GM19035 (cell line): Measurements from ENCODE around the gene HAND1.

ENCODE experiments used
- ATAC-seq: cut with Tn5 transposase; IDR thresholded peaks from one replicate; pipeline ENCODE4 v1.9.1; 2021; ENCODE audit not compliant: unreplicated experiment

HAND1 gene

DNA sequence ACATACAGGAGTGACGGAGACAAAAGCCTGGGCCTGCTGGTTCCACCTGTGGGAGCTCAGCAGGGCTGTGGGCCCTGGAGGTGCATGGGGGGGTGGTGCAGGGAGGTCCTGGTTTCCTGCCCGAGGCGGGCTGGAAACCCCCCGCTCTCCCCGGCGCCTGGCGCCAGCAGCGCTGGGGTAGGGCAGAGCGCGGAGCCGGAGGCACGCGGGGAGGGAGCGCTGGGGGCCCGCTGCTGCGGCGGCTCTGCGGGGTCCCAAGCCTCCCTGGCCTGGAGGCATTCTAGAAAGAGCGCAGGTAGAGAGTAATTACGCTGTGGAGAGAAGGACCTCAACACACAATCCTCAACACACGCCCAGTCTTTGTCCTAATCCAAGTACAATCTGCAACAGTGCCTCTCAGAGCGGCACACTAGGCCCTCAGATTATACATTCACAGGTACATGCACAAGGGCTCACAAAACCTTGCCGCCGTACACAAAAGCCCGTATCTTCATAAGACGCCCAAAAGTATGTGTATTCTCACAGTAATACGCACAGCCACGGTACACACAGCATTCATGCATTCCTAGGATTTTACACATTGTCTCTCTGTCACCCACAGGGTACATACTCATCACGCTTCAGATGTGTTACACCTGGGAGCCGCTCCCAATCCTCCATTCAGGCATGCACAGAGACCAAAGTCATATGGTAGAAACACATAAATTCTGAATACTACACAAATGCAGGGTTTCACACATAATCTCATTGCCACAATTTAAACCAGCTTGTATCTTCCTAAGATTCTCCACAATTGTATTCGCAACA lies 2.1 kb upstream of the HAND1 start:
- ATAC-seq = no peak

DNA sequence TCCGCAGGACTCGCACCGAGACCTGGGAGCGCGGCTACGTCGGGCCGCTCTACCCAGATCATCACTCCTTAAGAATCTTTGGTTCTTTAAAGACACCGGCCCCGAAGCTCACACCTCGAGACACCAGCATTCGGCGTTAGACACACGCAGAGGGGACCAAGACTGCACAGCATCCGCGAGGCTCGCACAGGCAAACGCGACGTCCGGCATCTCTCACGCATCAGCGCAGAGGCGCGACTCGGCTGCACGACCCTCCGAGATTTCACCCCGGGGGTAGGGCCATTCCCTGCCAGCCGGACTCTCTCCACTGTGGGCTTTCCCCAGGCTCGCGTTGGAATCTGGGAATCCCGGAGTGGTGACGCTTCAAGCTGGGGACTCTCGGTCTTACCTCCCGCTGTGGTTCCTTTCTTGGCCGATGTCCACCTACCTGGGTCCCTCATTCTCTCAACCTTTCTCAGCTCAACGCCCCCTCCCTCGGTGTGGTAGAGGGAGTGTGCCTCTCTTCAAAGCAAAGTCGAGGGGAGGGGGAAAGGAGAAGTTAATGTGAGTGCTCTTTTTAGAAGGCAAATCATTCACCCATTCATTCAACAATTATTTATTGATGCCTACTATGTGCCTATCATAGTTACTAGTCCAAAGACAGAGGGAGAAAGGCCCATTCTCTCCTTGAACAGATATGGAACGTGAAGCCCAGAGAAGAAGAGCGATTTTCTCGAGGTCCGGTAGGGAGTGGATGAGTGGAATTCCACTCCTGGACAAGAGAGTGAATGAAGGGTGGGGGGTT lies 1.3 kb upstream of the HAND1 start:
- ATAC-seq = no peak

DNA sequence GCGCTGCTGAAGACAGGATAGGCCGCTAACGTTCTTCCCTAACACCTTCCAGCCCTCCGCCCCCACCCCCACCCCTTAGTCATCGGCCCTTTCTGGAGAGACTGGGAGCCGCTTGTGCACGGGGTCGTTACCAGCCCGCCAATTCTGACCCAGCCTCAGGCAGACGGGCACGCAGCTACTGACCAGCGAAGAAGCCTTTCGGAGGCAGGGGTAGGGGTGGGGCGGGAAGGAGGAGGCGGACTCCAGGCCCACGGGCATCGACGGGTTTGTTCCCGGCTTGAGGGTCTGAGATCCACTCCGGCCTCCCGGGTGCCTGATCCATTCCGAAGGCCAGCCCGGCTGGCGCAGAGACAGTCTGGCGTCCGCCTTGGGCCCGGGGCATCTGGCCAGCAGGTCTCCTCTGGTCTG lies 729 bp upstream of the HAND1 start:
- no peak for ATAC-seq

DNA sequence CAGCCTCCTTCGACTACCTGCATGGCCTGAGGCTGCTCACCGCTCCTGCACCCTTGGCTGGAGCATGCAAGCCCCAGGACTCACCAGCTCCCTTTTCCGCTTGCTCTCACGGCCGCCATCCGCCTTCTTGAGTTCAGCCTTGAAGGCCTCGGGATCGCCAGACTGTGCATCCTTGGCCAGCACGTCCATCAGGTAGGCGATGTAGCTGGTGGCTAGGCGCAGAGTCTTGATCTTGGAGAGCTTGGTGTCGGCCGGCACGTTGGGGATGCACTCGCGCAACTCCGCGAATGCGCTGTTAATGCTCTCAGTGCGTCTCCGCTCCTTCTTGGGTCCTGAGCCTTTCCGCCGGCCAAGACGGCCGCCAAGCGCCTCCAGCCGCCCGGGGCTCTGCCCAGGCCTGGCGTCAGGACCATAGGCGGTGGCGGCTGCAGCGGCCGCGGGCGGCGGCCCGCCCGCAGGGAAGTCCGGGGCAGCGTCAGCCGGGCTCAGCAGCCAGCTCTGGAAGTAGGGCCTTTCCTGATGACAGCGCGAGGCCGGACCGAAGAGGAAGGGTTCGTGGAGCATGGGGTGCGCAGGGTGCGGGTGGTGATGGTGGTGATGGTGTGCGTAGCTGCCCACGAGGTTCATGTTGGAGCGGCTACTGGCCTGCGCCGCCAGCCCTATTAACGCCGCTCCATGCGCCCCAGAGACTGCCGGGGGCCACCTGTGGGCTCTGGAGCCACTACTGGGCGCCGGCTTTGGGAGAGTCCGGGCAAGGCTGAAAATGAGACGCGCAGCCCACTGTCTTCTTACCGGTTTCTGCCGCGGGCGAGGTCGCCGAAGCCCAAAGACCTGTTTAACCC lies 424 bp downstream of the HAND1 start:
- no peak for ATAC-seq

DNA sequence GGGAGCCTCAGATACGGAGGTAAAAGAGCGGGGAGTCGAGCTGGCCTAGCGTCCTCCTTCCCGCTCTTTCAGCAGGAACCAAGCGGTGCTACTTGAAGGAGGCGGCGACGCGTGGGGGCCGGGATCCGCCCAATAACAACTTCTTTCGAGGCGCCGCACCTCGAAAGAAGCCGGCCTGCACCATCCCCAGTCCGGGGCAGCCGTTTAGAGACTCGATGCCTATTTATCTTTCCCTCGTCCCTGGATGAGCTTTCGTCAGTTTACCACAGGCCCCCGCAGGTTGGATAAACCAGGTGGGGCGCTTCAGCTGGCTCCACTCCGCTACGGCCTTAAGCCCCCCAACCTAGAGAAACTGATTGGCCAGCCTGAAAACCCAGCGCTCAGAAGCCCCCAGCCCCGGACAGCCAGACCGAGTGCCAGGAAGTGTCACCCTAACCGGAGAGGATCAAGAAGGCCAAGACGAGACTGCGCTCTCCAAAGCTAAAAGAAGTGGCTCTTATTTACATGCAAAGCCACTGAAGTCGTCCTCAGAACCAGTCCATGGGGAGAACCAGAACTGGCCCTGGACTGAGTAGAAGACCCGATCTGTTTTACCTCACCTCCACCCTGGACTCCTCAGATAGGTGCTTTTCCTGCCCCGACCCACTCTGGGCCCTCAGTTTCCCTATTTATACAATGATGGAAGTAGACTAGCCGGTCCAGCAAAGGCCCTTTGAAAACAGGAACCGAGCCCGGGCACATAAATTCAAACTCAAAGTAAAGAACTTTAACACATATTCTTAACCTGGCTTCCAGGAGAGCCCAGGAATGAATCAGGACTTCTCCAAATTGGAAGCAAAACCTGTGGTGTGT lies 1.4 kb downstream of the HAND1 start:
- no peak for ATAC-seq

DNA sequence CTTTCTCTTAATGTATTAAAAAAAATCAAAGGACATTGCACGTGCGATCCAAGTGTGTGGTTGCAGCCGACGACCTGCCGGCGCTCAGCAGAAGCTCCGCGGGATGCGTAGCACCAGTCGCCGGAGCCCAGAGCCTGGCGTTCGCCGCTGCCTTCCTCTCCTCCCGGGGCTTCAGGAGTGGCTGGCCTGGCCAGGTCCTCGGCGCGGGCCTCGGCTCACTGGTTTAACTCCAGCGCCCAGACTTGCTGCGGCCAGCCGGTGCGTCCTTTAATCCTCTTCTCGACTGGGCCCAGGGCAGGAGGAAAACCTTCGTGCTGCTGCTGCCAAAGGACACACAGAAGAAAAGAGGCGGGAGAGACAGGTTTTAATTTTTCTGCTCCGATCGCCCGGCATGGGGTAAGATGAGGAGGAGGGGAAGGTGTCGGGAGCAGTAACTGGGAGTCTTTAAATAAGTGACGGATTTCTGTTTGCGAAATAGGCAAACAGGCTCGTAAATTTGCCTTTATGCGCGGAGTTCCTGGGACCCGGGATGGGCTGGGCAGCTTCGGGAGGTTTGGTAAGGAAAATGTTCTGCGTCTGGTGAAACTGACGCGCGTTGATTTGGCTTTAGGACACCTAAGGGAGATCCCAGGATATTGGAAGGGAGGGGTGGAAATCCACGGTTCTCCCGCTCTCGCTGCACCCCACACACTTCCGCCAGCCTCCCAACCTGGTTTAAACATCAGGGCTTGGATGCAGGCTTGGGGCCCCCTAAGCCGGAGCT lies 2.3 kb downstream of the HAND1 start:
- ATAC-seq = no peak

DNA sequence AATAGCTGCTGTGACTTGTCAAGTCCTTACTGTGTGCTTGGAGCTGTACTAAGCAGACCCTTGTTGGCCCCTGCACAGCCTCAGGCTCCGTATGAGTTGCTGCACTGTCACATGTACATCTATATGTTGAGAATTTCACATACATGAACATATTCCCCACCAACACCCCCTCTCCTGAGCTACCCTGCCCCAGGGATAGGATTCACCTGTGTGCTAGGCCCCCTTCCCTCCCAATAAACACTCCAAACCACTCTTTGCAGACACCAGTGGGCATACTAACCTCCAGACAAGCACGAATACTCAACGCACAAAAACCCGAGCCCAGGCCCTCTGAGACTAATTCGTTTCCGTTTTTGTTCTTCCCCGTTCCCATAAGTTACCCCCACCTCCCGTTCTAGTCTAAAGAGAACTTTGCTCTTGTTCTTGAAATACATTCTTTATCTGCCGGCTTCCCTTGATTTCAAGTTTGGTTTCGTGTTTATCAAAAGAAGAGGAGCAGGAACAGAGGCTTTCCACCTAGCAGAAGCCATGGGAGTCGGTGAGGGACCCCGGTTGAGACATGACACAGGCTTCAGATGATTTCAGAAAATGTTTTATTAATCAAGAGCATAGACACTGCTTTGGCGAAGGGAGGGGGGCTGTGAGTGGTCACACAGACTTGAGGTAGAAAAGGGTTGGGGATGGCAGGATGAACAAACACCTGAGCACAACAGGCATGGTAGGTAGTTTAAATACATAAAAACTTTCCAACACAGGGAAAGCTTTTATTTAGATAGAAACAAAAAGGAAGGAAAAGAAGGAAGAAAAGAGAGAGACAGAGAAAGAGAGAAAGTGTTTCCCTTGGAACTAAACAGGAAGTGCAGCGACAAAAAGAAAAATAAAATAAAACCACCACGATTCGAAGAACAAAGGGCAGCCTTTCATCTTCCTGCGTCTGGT lies 3.4 kb downstream of the HAND1 start:
- ATAC-seq = no peak

DNA sequence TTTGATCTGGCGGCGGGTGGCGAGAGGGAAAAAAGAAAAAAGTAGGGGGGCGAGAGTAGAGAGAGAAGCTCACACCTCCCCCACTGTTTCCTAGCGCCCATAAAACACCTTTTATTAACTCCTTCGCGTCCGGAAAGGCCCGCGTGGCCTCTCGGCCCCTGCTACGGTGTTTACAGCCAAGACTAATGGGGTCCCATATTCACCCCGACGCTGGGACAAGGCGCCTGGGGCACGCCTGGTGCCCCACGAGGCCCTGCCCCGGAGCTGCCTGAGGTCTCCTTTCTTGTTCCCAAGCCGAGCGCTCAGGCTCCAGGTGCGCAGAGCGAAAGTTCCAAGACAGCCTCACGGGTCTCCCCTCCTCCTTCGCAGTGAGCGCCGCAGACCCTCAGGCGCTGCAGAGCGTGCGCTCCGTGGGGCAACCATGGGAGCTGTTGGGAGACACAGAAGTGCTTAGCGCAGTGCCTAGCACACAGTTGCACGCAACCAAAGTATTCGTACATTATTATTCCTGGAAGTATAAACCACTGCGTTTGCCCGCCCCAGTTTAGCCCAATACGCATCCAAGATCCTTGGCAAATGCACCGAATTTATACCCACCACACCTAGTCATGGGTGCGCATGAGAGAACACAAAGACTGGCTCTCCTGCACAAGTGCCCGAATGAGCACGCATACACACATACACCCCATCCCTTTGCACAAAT lies 4.3 kb downstream of the HAND1 start:
- ATAC-seq = no peak

DNA sequence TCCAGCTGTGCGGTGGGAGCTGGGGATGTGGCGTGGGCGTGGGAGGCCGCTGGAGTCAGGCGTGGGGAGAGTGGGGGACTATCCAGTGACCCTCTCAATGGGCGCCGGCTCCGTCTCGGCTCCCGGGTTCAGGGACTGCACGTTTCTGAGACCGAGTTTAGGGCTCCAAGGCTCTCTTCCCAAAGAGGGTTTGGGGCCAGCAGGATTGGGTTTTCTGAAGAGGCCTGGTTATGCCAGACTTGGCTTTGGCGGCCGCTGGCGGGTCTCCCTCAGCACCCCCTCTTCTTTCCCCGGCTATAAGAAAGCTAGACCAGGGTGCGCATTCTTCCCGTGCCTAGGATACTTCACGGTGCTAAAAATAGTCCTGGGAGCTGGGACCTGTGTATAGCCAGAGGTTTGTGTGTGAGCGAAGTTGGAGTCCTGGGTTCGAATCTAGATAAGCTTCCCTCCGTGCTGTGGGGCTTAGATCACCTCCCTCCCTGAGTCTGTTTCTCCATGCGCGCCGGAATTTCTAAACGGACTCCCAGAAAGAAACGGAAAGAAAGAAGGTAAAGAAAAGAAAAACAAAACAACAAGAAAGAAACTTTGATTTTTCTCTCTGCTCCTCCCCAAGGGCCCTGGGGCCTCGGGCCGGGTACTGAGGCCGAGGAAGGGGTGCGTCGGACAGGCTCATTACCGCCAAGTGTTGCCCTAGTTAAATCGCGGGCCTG lies 5.0 kb downstream of the HAND1 start:
- no peak for ATAC-seq

DNA sequence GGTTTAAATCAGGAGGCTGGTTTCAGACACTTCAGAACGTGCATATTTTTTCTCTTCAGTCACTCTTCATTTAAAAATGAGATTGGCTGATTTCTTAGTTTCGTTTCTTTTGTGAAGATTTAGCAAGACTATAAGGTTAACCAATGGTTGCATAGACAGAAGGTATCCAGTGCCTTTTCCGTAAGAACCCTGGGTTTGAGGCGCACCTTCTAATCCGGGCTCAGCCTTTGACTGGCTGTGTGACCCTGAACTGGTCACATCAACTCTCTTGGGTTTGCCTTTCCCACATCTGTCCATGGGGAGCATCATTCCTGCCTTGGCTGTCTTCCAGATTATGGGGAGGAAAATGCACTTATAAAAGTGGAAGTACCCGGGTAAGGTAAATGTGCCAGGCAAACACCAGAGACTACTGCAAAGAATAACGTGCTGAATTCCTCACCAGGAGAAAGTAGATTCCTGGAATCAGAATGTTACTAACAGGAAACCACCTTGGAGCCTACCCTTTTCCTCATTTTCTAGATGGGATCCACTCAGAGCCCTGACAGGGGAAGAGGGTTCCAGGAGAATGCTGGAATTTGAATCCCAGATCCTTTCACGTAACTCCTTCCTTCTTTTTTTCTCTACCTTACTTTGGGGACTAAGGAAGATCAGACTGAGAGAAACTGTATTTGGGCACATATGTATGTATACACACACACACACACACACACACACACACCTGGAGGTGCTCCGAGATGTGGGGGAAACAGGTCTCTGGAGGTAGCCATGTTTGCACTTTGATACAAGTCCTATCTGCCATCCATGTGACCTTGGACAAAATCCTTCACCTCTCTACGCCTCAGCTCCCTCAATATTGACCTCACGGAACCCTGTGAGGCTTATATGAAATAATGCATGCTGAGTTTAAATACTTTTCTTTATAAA lies 6.8 kb downstream of the HAND1 start:
- ATAC-seq = no peak

DNA sequence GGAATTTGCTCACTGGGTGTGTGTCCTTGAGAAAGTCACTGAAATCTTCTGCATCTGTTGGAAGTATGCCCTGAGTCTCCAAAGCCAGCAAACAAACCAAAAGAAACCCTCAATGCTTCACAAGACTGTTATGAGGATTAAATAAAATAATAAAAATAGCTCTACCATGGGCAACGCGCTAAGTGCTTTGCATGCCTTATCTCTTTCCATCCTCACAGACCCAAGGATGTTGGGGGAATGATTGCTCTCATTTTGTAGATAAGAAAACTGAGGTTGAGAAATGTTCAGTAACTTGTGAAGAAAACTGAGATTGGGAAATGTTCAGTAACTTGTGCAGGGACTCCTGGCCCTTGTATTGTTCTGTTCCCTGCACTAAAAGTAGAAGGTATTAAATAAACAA lies 7.9 kb downstream of the HAND1 start:
- no peak for ATAC-seq

DNA sequence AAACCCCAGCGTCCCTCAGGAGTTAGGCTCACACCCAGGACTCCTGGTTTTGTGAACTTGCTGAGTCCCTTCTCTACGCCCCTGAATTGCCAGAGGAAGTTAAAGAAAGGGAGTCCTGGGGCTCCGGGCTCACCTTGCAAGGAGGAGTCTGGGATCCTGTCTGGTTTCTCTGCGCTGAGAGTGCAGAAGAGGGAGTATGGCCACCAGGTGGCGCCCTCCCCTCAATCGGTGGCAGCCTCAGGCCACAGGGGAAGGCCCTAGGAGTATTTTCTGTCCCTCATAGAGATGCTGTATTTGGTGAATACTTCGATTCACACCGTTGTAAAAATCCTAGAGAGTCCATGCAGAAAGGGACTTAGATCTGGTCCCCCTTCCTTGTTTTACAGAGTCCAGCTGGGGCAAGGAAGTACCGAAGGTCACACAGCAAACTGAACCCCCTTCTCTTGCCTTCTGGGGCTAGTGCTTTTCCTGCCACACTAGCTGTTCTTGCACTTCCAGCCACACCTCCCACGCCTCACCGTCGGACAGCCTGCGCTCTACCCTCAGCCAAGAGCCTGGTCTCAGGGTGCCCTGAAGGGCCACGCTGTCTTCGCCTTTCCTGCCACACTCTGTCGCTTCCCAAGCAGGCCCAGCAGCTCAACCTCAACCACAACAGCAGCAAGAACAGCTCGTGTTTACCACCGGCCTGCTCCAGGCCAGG lies 10.2 kb downstream of the HAND1 start:
- ATAC-seq = peak; percentile 95

DNA sequence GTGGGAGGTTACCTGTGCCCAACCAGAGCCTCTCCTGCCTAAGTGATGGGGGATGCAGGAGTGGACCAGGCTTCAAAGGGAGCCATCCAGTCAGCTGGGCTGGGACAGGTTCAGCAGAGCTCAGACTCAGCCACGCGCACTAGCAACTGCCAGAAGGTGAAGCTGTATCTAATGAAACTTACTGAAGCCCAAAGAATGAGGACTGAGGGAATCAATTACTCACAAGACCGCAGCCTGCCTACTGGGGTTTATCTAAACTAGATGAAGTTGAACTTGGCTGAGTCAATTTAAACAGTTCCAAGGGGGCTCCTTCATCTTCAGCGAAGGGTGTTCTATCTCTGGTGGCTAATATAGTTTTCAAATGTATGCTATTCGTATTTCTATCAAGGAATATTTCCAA lies 11.4 kb downstream of the HAND1 start:
- no peak for ATAC-seq

DNA sequence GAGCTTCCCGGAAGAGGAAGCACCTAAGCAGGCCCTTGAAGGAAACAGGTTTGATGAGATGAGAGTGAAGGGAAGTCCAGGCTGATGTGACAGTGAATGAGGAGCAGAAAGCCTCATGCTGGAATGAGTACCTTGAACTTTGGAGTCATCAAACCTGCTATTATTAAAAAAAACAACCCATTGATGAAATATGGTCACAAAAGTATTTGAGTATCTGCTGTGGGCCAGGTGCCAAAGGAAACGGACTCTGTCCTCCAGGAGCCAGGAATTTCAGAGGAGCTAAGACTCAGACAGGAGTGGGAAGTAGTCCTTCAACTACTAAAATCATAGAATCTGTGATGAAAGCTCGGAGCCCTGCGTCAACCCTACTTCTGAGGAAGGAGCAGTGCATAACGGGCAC lies 11.9 kb downstream of the HAND1 start:
- ATAC-seq = no peak

DNA sequence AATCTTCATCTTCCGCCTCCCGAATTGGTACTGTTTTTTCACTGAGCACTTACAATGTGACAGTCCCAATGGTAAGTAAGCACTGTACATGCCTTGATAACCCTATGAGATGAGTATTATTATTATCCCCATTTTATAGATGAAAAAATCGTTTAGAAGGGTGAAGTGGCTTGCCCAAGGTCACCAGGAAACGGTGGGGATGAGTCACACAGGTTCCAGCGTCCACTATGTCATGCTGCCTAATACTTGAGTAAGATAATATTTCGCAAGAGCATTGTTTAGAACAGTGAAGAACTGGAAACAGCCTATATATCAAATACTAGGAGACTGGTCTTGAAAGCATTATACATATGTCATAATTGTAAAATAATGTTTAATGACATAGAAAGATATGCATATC lies 12.9 kb downstream of the HAND1 start:
- ATAC-seq = no peak

DNA sequence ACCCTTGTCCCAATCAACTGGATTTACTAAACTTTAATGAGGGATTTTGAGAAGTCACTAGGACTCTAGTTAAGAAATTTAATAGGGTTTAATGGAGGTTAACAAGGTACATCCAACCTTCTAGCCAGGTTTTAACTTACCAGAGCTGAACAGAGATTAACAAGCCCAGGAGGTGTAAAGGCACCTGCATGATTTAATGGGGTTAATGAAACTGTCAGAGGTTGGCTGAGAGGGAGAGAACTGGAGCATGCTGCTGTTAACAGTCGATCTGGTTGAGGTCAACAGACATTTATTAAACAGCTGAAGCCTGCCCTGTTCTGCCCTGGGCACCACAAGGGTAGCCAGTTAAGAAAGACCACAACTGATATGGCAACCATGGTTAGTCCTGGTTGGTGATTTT lies 13.6 kb downstream of the HAND1 start:
- ATAC-seq = no peak
